Activated CD4-positive, alpha-beta T cell treated with anti-CD3 and anti-CD28 coated beads for 24 hours (primary cell): ENCODE results near the gene DPF3.

ENCODE experiments used
- DNase-seq, 2 donors: peaks; one replicate each; pipeline ENCODE4 v3.0.0-alpha.2; 2020; ENCODE audit warnings: low read depth in 2 of 2

DPF3 gene

GRCh38 chr14:72600551-72601330 lies 293.2 kb downstream of the DPF3 start:
- no peak for DNase-seq

- no peak for DNase-seq
These were observed 294.1 kb downstream of the DPF3 start for GRCh38 chr14:72599579-72600470.

- DNase-seq, result no peak
These were observed 295.6 kb downstream of the DPF3 start for GRCh38 chr14:72598306-72598705.

GRCh38 chr14:72597252-72598233 lies 296.4 kb downstream of the DPF3 start:
- no peak for DNase-seq

- no peak for DNase-seq
These were observed 298.6 kb downstream of the DPF3 start for GRCh38 chr14:72595152-72595862.

GRCh38 chr14:72594099-72594901 lies 299.6 kb downstream of the DPF3 start:
- peak in 1 of 2 donors; percentile 13 for DNase-seq

GRCh38 chr14:72591391-72591790 lies 302.5 kb downstream of the DPF3 start:
- DNase-seq, result no peak

GRCh38 chr14:72590577-72590976 lies 303.3 kb downstream of the DPF3 start:
- DNase-seq, result no peak

GRCh38 chr14:72589652-72590051 lies 304.2 kb downstream of the DPF3 start:
- no peak for DNase-seq

- no peak for DNase-seq
These were observed 305.4 kb downstream of the DPF3 start for GRCh38 chr14:72588521-72588920.

- DNase-seq, result no peak
These were observed 310.3 kb downstream of the DPF3 start for GRCh38 chr14:72583316-72584272.

- no peak for DNase-seq
These were observed 311.3 kb downstream of the DPF3 start for GRCh38 chr14:72582582-72582981.

GRCh38 chr14:72578514-72578913 lies 315.4 kb downstream of the DPF3 start:
- DNase-seq, result no peak

GRCh38 chr14:72577521-72577920 lies 316.4 kb downstream of the DPF3 start:
- DNase-seq, result no peak

GRCh38 chr14:72576258-72576657 lies 317.6 kb downstream of the DPF3 start:
- DNase-seq, result no peak

- DNase-seq, result no peak
These were observed 319.2 kb downstream of the DPF3 start for GRCh38 chr14:72574715-72575114.

- DNase-seq, result no peak
These were observed 320.0 kb downstream of the DPF3 start for GRCh38 chr14:72573725-72574417.
